Right lobe of liver (tissue), 4 donors: Measurements from ENCODE around the gene SIK3.
"Not testable (repeated sequence)": the region's sequence is repeated elsewhere in the genome, so short reads cannot be mapped to it uniquely, and the experiment has no call there.

ENCODE experiments used
- POLR2A ChIP-seq: fragments of 450-650 bp; IDR thresholded peaks from one replicate; pipeline ENCODE4 v1.6.1; 2017; ENCODE audit warnings: antibody characterized with exemption, mild to moderate bottlenecking
- TF ChIP-seq, protein P1 (sequence below), 4 donors: fragments of 200-600 bp in 3 of 4; fragments of 450-650 bp in 1 of 4; IDR thresholded peaks; one replicate each; pipeline versions ENCODE4 v1.5.1 to v1.8.0; 2016 to 2022; ENCODE audit warnings: antibody characterized with exemption in 4 of 4, mild to moderate bottlenecking in 2 of 4
- donor health status: DM: no; HTN: no; CAD: no.
- donor health status: DM: no; HTN: no; CAD: no.
- donor health status: DM: no; HTN: yes; CAD: no.

DNA sequence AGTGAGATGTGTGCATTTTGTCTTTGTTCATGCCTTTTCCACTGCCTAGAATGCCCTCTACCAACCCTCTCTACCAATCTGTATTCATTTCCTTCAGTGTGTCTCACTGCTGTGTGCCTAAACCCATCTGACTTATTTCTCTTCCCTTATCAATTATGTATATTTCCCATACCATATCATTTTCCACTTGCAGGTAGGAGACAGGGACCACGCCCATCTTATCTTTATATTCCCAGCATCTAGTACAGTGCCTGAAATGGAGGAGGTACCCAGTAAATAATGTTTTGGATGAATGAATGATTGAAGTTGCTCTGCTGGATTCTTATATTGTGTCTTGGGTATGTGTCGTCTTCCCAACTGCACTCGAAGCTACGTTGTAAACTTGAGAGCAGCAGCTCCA, 36.8 kb upstream of the SIK3 start:
- TF ChIP-seq, protein P1, sequence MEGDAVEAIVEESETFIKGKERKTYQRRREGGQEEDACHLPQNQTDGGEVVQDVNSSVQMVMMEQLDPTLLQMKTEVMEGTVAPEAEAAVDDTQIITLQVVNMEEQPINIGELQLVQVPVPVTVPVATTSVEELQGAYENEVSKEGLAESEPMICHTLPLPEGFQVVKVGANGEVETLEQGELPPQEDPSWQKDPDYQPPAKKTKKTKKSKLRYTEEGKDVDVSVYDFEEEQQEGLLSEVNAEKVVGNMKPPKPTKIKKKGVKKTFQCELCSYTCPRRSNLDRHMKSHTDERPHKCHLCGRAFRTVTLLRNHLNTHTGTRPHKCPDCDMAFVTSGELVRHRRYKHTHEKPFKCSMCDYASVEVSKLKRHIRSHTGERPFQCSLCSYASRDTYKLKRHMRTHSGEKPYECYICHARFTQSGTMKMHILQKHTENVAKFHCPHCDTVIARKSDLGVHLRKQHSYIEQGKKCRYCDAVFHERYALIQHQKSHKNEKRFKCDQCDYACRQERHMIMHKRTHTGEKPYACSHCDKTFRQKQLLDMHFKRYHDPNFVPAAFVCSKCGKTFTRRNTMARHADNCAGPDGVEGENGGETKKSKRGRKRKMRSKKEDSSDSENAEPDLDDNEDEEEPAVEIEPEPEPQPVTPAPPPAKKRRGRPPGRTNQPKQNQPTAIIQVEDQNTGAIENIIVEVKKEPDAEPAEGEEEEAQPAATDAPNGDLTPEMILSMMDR (IDR thresholded peaks at IDR 0.05): not testable (repeated sequence)
- TF ChIP-seq POLR2A: not testable (repeated sequence)
